Measurements from ENCODE around the gene COL4A4. TPM values are rescaled to one million over a fixed set of nuclear protein-coding genes. Genes with fewer than 3 reads are reported as not detected.

The COL4A4 gene
- total RNA-seq, 1 donor from 2014 or later = 2.5 TPM

GRCh38 chr2:227117852-227118251 lies 46.2 kb downstream of the COL4A4 start:
- no peaks in the 10 kb centered on the region for H3K4me1 ChIP-seq
- no peak overlapping the region for H3K27ac ChIP-seq
- TF ChIP-seq POLR2A (IDR thresholded peaks at IDR 0.05) (no peak), POLR2AphosphoS5 (IDR thresholded peaks at IDR 0.05; ENCODE audit: insufficient read depth in 1 of 2, low read depth in 1 of 2) (no peak), CTCF (IDR thresholded peaks at IDR 0.05) (no peak)
- no peak for DNase-seq (ENCODE audit: extremely low spot score in 2 of 2)
- H3K9me3 ChIP-seq = no peaks in the 10 kb centered on the region
- H3K4me3 ChIP-seq = no peak overlapping the region
- intact Hi-C loops (cut with DNase I) = no loop called here
- no peaks in the 10 kb centered on the region for H3K27me3 ChIP-seq
- H3K36me3 ChIP-seq = no peaks in the 10 kb centered on the region

GRCh38 chr2:227117027-227117426 lies 47.0 kb downstream of the COL4A4 start:
- Histone ChIP-seq H3K27ac (no peak overlapping the region), H3K9me3 (no peaks in the 10 kb centered on the region), H3K4me3 (no peak overlapping the region), H3K27me3 (no peaks in the 10 kb centered on the region), H3K36me3 (no peaks in the 10 kb centered on the region), H3K4me1 (no peaks in the 10 kb centered on the region)
- TF ChIP-seq CTCF (IDR thresholded peaks at IDR 0.05) = no peak
- no peak for DNase-seq (ENCODE audit: extremely low spot score in 2 of 2)
- intact Hi-C loops (cut with DNase I) = no loop called here

- Histone ChIP-seq H3K27me3 (no peaks in the 10 kb centered on the region), H3K9me3 (no peaks in the 10 kb centered on the region), H3K4me1 (no peaks in the 10 kb centered on the region), H3K27ac (no peak overlapping the region), H3K4me3 (no peak overlapping the region), H3K36me3 (no peaks in the 10 kb centered on the region)
- no peak for DNase-seq (ENCODE audit: extremely low spot score in 2 of 2)
- intact Hi-C loops (cut with DNase I) = no loop called here
- TF ChIP-seq POLR2A (IDR thresholded peaks at IDR 0.05) (no peak), POLR2AphosphoS5 (IDR thresholded peaks at IDR 0.05; ENCODE audit: insufficient read depth in 1 of 2, low read depth in 1 of 2) (no peak), CTCF (IDR thresholded peaks at IDR 0.05) (no peak)
Measured at GRCh38 chr2:227115761-227116160, 48.2 kb downstream of the COL4A4 start.

- H3K9me3 ChIP-seq = no peaks in the 10 kb centered on the region
- no peak overlapping the region for H3K27ac ChIP-seq
- TF ChIP-seq POLR2AphosphoS5 (IDR thresholded peaks at IDR 0.05; ENCODE audit: insufficient read depth in 1 of 2, low read depth in 1 of 2) (no peak), CTCF (IDR thresholded peaks at IDR 0.05) (peak in 1 of 3 experiments; percentile 31)
- no peak for DNase-seq (ENCODE audit: extremely low spot score in 2 of 2)
- intact Hi-C loops (cut with DNase I) = no loop called here
- H3K27me3 ChIP-seq = no peaks in the 10 kb centered on the region
- no peaks in the 10 kb centered on the region for H3K4me1 ChIP-seq
- no peaks in the 10 kb centered on the region for H3K36me3 ChIP-seq
- H3K4me3 ChIP-seq = no peak overlapping the region
Measured at GRCh38 chr2:227106845-227107759, 56.9 kb downstream of the COL4A4 start.

- Histone ChIP-seq H3K36me3 (no peaks in the 10 kb centered on the region), H3K9me3 (no peaks in the 10 kb centered on the region), H3K4me1 (no peaks in the 10 kb centered on the region), H3K27ac (no peak overlapping the region), H3K4me3 (no peak overlapping the region), H3K27me3 (no peaks in the 10 kb centered on the region)
- intact Hi-C loops (cut with DNase I) = no loop called here
- DNase-seq (ENCODE audit: extremely low spot score in 2 of 2) = no peak
- TF ChIP-seq POLR2A (IDR thresholded peaks at IDR 0.05) (no peak), CTCF (IDR thresholded peaks at IDR 0.05) (no peak), POLR2AphosphoS5 (IDR thresholded peaks at IDR 0.05; ENCODE audit: insufficient read depth in 1 of 2, low read depth in 1 of 2) (no peak)
Measured at GRCh38 chr2:227103583-227103982, 60.4 kb downstream of the COL4A4 start.

All from vagina (tissue), 2 donors.